ENCODE data around the gene TLDC2. TPM values are rescaled to one million over a fixed set of nuclear protein-coding genes. Genes with fewer than 3 reads are reported as not detected.

Gene TLDC2
- total and polyA plus RNA-seq, 2 experiments from 2014 or later, result 0.24 to 0.32 TPM

DNA sequence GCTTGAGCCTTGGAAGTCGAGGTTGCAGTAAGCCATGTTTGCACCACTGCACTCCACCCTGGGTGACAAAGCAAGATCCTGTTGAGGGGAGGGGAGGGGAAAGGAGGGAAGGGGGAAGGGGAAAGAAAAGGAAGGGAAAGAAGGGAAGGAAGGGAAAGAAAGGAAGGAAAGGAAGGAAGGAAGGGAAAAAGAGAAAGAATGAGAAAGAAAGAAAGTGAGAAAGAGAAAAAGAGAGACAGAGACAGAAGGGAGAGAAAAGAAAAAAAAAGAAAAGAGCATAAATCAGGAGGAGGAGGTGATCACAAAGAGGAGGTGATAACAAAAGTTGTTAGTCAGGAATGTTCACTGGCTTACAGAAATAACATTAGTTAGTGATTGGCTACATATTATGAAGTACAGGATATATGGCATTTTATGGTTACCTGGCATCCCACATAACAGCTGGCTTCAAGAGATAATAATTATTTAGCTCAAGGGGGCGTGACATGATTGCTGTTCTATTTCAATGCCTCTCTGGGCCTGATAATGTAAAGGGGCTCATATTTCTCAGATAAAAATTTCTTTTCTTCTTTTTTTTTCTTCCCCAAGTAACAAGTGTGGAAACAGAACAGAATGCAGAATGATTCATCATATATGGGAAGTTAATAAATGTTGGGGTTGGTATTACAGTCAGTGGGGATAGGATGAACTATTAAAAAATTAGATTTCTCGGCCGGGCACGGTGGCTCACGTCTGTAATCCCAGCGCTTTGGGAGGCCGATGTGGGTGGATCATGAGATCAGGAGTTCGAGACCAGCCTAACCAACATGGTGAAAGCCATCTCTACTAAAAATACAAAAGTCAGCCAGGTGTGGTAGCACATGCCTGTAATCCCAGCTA, 48.5 kb downstream of the TLDC2 start:
- Histone ChIP-seq H3F3A (ENCODE audit: insufficient read depth) (no peaks in the 10 kb centered on the region), H3K9me2 (ENCODE audit: insufficient read depth) (no peaks in the 10 kb centered on the region), H3K4me2 (ENCODE audit: unreplicated experiment) (no peak overlapping the region), H3K4me3 (no peak overlapping the region), H3K36me3 (ENCODE audit: low read depth) (no peaks in the 10 kb centered on the region), H2AFZ (no peak overlapping the region), H3K9me3 (ENCODE audit: low read depth) (no peaks in the 10 kb centered on the region), H3K79me2 (ENCODE audit: insufficient read depth) (no peaks in the 10 kb centered on the region), H3K4me1 (ENCODE audit: insufficient read depth) (0 out of 2 replicates have a peak, but pooled peaks cover 3% of the 10 kb centered on the region), H4K20me1 (ENCODE audit: insufficient read depth) (no peaks in the 10 kb centered on the region), H3K27ac (no peak overlapping the region), H3K27me3 (replicated peaks; ENCODE audit: insufficient read depth) (no peaks in the 10 kb centered on the region), H3K9ac (no peak overlapping the region)
- in situ Hi-C loops (cut with MboI), result no loop called here
- 85 to 88% methylated on average over 9 of the region's 9 CpGs for WGBS, 2 experiments (ENCODE audit: low coverage in 1 of 2, low lambda C conversion rate in 2 of 2, missing lambda C conversion rate in 2 of 2)
- TF ChIP-seq EZH2phosphoT487 (IDR thresholded peaks at IDR 0.05; ENCODE audit: insufficient read depth, low read depth), result no peak
- no peak for TF ChIP-seq EZH2 (IDR thresholded peaks at IDR 0.05; ENCODE audit: insufficient read depth, poor library complexity, severe bottlenecking)
- no peak for DNase-seq

DNA sequence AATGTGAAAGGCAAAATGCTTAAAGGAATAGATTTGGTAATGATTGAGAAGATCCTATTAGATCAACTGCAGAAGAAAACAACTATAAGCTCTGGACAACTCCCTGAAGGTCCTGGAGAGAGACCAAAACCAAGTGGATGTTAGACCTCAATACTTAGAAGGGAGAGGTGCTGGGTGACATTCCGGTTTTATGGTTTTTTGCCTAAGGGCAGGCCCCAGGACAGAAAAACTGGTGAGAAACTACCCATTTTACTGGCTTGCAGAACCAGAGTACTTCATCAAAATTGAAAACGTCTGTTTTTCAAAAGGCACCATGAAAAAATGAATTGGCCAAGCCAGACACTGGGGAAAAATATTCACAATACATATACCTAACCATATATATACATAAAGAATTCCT, 49.3 kb downstream of the TLDC2 start:
- WGBS, 2 experiments (ENCODE audit: low coverage in 1 of 2, low lambda C conversion rate in 2 of 2, missing lambda C conversion rate in 2 of 2), result 53 to 58% methylated on average over 2 of the region's 2 CpGs

DNA sequence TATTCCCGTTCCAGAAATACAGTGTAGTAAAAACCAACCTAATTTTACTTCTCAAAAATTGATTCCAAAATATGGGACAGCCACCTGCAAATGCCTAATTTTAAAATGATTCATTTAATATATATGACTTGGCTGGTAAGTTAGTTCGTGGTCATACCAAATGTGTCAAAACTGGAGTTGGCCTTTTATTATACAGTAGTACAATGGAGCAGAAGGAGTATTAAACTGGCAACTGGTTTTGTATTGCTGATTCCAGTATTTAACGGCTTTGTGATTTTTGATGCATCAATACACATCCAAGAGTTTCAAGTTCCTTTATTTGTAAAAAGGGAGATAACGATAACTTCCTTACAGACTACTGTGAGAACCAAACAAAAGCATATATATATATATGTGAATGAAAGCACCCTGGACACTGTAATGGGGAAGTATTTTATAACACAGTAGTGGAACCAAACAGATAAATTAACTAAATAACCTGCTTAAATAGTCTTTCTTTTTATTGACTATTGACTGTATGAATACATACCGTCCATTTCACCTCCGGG, 50.8 kb downstream of the TLDC2 start:
- Histone ChIP-seq H3K27ac (no peak overlapping the region), H3K4me1 (ENCODE audit: insufficient read depth) (0 out of 2 replicates have a peak, but pooled peaks cover 8% of the 10 kb centered on the region), H3K79me2 (ENCODE audit: insufficient read depth) (no peaks in the 10 kb centered on the region), H3F3A (ENCODE audit: insufficient read depth) (no peaks in the 10 kb centered on the region), H3K9ac (no peak overlapping the region), H3K9me3 (ENCODE audit: low read depth) (no peaks in the 10 kb centered on the region), H3K4me2 (ENCODE audit: unreplicated experiment) (no peak overlapping the region), H3K36me3 (ENCODE audit: low read depth) (no peaks in the 10 kb centered on the region), H4K20me1 (ENCODE audit: insufficient read depth) (no peaks in the 10 kb centered on the region), H3K4me3 (no peak overlapping the region), H3K27me3 (replicated peaks; ENCODE audit: insufficient read depth) (no peaks in the 10 kb centered on the region), H3K9me2 (ENCODE audit: insufficient read depth) (no peaks in the 10 kb centered on the region), H2AFZ (no peak overlapping the region)
- DNase-seq, result no peak
- TF ChIP-seq EZH2 (IDR thresholded peaks at IDR 0.05; ENCODE audit: insufficient read depth, poor library complexity, severe bottlenecking) (no peak), EZH2phosphoT487 (IDR thresholded peaks at IDR 0.05; ENCODE audit: insufficient read depth, low read depth) (no peak)
- WGBS, 2 experiments (ENCODE audit: low coverage in 1 of 2, low lambda C conversion rate in 2 of 2, missing lambda C conversion rate in 2 of 2), result 87 to 89% methylated on average over 6 of the region's 6 CpGs
- in situ Hi-C loops (cut with MboI), result no loop called here

More for the DNA sequence above, 49.3 kb downstream of the TLDC2 start:
- Histone ChIP-seq H3K36me3 (ENCODE audit: low read depth) (no peaks in the 10 kb centered on the region), H3K4me3 (no peak overlapping the region), H3F3A (ENCODE audit: insufficient read depth) (no peaks in the 10 kb centered on the region), H3K9me3 (ENCODE audit: low read depth) (no peaks in the 10 kb centered on the region), H3K27me3 (replicated peaks; ENCODE audit: insufficient read depth) (no peaks in the 10 kb centered on the region), H3K4me2 (ENCODE audit: unreplicated experiment) (no peak overlapping the region), H4K20me1 (ENCODE audit: insufficient read depth) (no peaks in the 10 kb centered on the region), H3K9ac (no peak overlapping the region), H3K27ac (no peak overlapping the region), H2AFZ (no peak overlapping the region), H3K9me2 (ENCODE audit: insufficient read depth) (no peaks in the 10 kb centered on the region), H3K4me1 (ENCODE audit: insufficient read depth) (0 out of 2 replicates have a peak, but pooled peaks cover 8% of the 10 kb centered on the region), H3K79me2 (ENCODE audit: insufficient read depth) (no peaks in the 10 kb centered on the region)
- TF ChIP-seq EZH2phosphoT487 (IDR thresholded peaks at IDR 0.05; ENCODE audit: insufficient read depth, low read depth), result no peak
- DNase-seq, result no peak
- in situ Hi-C loops (cut with MboI), result no loop called here

DNA sequence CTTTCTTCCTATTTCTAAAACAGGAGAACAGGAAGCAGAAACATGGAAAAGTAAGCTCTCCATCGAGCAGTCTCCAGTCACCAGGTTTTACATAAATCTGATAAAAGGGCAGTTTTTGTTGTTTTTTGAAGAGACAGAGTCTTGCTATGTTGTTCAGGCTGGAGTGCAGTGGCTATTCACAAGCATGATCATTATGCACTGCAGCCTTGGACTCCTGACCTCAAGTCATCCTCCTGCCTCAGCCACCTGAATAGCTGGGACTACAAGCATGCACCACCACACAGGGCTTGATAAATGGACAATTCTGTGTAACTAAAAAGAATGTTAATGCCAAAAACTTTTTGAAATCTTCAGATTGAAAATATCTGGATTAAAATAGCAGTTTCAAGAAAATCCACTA, 51.8 kb downstream of the TLDC2 start:
- Histone ChIP-seq H3K9ac (no peak overlapping the region), H3K79me2 (ENCODE audit: insufficient read depth) (no peaks in the 10 kb centered on the region), H3K36me3 (ENCODE audit: low read depth) (no peaks in the 10 kb centered on the region), H3K4me2 (ENCODE audit: unreplicated experiment) (no peak overlapping the region), H3K9me3 (ENCODE audit: low read depth) (no peaks in the 10 kb centered on the region), H3K27ac (no peak overlapping the region), H3K4me3 (no peak overlapping the region), H3K4me1 (ENCODE audit: insufficient read depth) (0 out of 2 replicates have a peak, but pooled peaks cover 9% of the 10 kb centered on the region), H3K27me3 (replicated peaks; ENCODE audit: insufficient read depth) (no peaks in the 10 kb centered on the region), H2AFZ (no peak overlapping the region), H3F3A (ENCODE audit: insufficient read depth) (peaks cover 2% of the 10 kb centered on the region), H4K20me1 (ENCODE audit: insufficient read depth) (no peaks in the 10 kb centered on the region), H3K9me2 (ENCODE audit: insufficient read depth) (no peaks in the 10 kb centered on the region)
- DNase-seq, result no peak
- WGBS, 2 experiments (ENCODE audit: low coverage in 1 of 2, low lambda C conversion rate in 2 of 2, missing lambda C conversion rate in 2 of 2), result 95 to 100% methylated on average over 1 of the region's 1 CpG
- in situ Hi-C loops (cut with MboI), result no loop called here
- TF ChIP-seq EZH2phosphoT487 (IDR thresholded peaks at IDR 0.05; ENCODE audit: insufficient read depth, low read depth) (no peak), EZH2 (IDR thresholded peaks at IDR 0.05; ENCODE audit: insufficient read depth, poor library complexity, severe bottlenecking) (no peak)

All from GM23248 (cell line).